Breast epithelium (tissue), 3 donors: ENCODE measurements around the gene NKAIN1.

ENCODE experiments used
- POLR2A ChIP-seq: fragments of 450-650 bp; IDR thresholded peaks from one replicate; pipeline ENCODE4 v1.6.1; 2016; ENCODE audit warnings: antibody characterized with exemption, mild to moderate bottlenecking, moderate library complexity
- POLR2AphosphoS5 ChIP-seq, 3 donors: sonication (generic); formaldehyde crosslinking; IDR thresholded peaks; one replicate each; pipeline ENCODE4 v1.6.1; 2017; ENCODE audit warnings: antibody characterized with exemption in 3 of 3
- TF ChIP-seq, protein P1 (sequence below), 3 donors: fragments of 450-650 bp; IDR thresholded peaks; one replicate each; pipeline ENCODE4 v1.5.1; 2016 to 2017; ENCODE audit warnings: antibody characterized with exemption in 3 of 3, mild to moderate bottlenecking in 3 of 3, moderate library complexity in 3 of 3

DNA sequence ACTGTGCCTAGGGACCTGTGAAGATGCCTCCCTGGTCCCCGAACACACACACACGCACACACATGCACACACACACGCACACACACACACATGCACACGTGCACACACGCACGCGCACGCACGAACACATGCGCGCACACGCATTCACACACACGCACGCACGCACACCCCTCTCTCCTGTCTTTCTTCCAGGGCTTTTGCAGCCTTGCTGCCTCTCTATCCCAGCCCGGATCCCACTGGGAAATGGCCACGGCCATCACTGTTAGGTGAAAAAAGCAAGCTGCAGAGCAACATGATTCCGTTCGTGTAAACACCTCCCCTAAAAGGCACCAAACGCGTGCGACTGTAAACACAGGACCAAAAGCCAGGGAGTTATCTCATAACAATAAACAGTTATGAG lies 39.7 kb downstream of the NKAIN1 start:
- TF ChIP-seq, protein P1, sequence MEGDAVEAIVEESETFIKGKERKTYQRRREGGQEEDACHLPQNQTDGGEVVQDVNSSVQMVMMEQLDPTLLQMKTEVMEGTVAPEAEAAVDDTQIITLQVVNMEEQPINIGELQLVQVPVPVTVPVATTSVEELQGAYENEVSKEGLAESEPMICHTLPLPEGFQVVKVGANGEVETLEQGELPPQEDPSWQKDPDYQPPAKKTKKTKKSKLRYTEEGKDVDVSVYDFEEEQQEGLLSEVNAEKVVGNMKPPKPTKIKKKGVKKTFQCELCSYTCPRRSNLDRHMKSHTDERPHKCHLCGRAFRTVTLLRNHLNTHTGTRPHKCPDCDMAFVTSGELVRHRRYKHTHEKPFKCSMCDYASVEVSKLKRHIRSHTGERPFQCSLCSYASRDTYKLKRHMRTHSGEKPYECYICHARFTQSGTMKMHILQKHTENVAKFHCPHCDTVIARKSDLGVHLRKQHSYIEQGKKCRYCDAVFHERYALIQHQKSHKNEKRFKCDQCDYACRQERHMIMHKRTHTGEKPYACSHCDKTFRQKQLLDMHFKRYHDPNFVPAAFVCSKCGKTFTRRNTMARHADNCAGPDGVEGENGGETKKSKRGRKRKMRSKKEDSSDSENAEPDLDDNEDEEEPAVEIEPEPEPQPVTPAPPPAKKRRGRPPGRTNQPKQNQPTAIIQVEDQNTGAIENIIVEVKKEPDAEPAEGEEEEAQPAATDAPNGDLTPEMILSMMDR (IDR thresholded peaks at IDR 0.05), result no peak
- TF ChIP-seq POLR2AphosphoS5 (IDR thresholded peaks at IDR 0.05), result no peak
- TF ChIP-seq POLR2A, result no peak
